Activated T-helper 17 cell treated with anti-CD3 and anti-CD28 coated beads, Interleukin-2, amount 50 U/mL, for 72 hours (primary cell): ENCODE data around the gene WDR83. TPM values are rescaled to one million over a fixed set of nuclear protein-coding genes. Genes with fewer than 3 reads are reported as not detected.
A peak's percentile ranks its signal among the peaks of the same experiment; 100 is the strongest.
"Not testable (repeated sequence)": the region's sequence is repeated elsewhere in the genome, so short reads cannot be mapped to it uniquely, and the experiment has no call there.

Experiments
- ATAC-seq: fragments of 150-1000 bp; cut with Tn5 transposase; replicated peaks from 2 replicates; pipeline ENCODE4 v1.10.0; 2021; ENCODE audit warnings: mild to moderate bottlenecking, moderate library complexity
- H3K27ac Mint-ChIP-seq: one replicate; pipeline ENCODE4 v1.8.0; 2022; ENCODE audit warnings: mixed read lengths
- H3K27me3 Mint-ChIP-seq: one replicate; pipeline ENCODE4 v1.8.0; 2022; ENCODE audit warnings: mixed read lengths
- H3K36me3 Mint-ChIP-seq: one replicate; pipeline ENCODE4 v1.8.0; 2022; ENCODE audit warnings: low read depth, mild to moderate bottlenecking, mixed read lengths
- H3K4me1 Mint-ChIP-seq: one replicate; pipeline ENCODE4 v1.8.0; 2022; ENCODE audit warnings: mixed read lengths
- H3K4me3 Mint-ChIP-seq: one replicate; pipeline ENCODE4 v1.8.0; 2022; ENCODE audit warnings: mild to moderate bottlenecking, mixed read lengths
- H3K9me3 Mint-ChIP-seq: one replicate; pipeline ENCODE4 v1.8.0; 2022; ENCODE audit warnings: mixed read lengths
- total RNA-seq, 2 donors: library from RNA; stranded (reverse); gene quantifications; one replicate each; pipeline ENCODE4 v1.2.3, GENCODE V29; 2022

Gene WDR83
- total RNA-seq, 2 donors from 2014 or later, result 17.7 to 30.4 TPM

DNA sequence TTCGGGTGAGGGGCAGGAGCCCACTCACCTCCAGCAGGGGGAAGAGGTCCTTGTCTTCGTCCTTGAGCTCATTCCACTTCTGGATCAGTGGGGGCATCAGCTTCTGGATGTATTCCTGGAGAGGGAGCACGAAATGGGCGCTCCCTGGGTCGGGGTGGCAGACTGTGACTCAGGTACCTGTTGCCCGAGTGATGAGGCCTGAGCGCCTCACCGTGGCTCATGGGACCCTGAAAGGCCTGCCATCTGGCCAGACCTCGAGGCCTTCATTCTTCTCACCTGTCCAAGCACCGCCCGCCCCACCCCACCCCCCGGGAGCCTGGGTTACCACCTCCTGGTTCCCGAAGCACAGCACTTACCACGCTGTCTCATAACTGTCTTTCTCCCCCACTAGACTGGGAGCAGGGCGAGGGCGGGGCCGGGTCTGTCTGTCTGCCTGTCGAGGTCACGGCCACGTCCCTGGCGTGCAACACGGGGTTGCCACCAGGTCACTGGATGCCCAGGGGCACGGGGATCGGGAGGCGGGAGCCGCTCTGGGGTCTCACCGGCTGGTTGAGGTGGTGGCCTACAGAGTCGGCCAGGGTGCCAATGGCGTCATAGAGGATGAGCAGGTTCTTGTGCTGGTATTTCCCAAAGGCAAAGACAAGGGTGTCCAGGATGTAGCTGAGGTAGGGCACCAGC is 39.2 kb downstream of the WDR83 start:
- Mint-ChIP-seq H3K4me3 (no peak overlapping the region), H3K9me3 (no peaks in the 10 kb centered on the region)

DNA sequence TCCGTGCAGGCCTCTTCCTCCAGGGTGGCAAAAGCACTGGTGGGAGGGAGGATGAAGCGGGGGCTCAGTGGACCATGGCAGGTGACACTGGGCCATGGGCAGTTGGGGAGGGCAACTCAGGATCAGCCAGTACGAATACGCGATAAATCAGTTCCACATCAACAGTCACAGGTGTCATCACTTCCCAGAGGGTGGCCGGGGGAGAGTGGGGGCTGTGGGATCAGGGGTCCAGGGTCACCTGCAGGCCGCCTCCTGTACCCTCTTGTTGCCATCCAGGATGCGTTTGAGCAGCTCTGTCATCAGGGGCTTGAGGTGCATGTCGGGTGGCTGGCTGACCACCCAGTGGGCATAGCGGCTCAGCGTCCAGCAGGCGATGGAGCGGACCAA is 39.7 kb downstream of the WDR83 start:
- Mint-ChIP-seq H3K4me1 (no peaks in the 10 kb centered on the region), H3K36me3 (peaks cover 95% of the 10 kb centered on the region), H3K9me3 (no peaks in the 10 kb centered on the region), H3K27me3 (no peaks in the 10 kb centered on the region), H3K27ac (no peak overlapping the region), H3K4me3 (no peak overlapping the region)
- no peak for ATAC-seq

More for the DNA sequence above, 39.2 kb downstream of the WDR83 start:
- H3K27me3 Mint-ChIP-seq, result no peaks in the 10 kb centered on the region
- no peaks in the 10 kb centered on the region for H3K4me1 Mint-ChIP-seq
- no peak overlapping the region for H3K27ac Mint-ChIP-seq
- ATAC-seq, result no peak
- H3K36me3 Mint-ChIP-seq, result peaks cover 95% of the 10 kb centered on the region

DNA sequence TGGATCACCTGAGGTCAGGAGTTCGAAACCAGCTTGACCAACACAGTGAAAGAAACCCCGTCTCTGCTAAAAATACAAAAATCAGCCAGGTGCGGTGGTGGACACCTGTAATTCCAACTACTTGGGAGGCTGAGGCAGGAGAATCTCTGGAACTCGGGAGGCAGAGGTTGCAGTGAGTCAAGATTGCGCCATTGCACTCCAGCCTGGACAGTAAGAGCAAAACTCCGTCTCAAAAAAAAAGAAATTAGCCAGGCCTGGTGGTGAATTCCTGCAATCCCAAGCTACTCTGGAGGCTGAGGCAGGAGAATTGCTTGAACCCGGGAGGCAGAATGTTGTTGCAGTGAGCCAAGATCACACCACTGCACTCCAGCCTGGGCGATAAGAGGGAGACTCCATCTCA is 42.0 kb downstream of the WDR83 start:
- Mint-ChIP-seq H3K36me3 (peaks cover 96% of the 10 kb centered on the region), H3K4me3 (no peak overlapping the region), H3K9me3 (no peaks in the 10 kb centered on the region), H3K4me1 (no peaks in the 10 kb centered on the region), H3K27me3 (no peaks in the 10 kb centered on the region), H3K27ac (no peak overlapping the region)
- no peak for ATAC-seq

- Mint-ChIP-seq H3K27ac (no peak overlapping the region), H3K4me1 (no peaks in the 10 kb centered on the region), H3K36me3 (peaks cover 93% of the 10 kb centered on the region), H3K27me3 (no peaks in the 10 kb centered on the region), H3K4me3 (no peak overlapping the region), H3K9me3 (no peaks in the 10 kb centered on the region)
- ATAC-seq, result no peak
These were observed 44.6 kb downstream of the WDR83 start for GRCh38 chr19:12711187-12711586.

GRCh38 chr19:12712077-12712476 is 45.5 kb downstream of the WDR83 start:
- H3K9me3 Mint-ChIP-seq, H3K27ac Mint-ChIP-seq, H3K4me3 Mint-ChIP-seq, H3K4me1 Mint-ChIP-seq, H3K27me3 Mint-ChIP-seq, ATAC-seq: not testable (repeated sequence)
- peaks cover 93% of the 10 kb centered on the region for H3K36me3 Mint-ChIP-seq

GRCh38 chr19:12713304-12713703 is 46.7 kb downstream of the WDR83 start:
- not testable (repeated sequence) for H3K4me3 Mint-ChIP-seq, H3K27me3 Mint-ChIP-seq, ATAC-seq, H3K27ac Mint-ChIP-seq, H3K9me3 Mint-ChIP-seq, H3K4me1 Mint-ChIP-seq
- peaks cover 93% of the 10 kb centered on the region for H3K36me3 Mint-ChIP-seq

GRCh38 chr19:12715102-12715501 is 48.5 kb downstream of the WDR83 start:
- Mint-ChIP-seq H3K36me3 (peaks cover 90% of the 10 kb centered on the region), H3K9me3 (no peaks in the 10 kb centered on the region), H3K4me3 (no peak overlapping the region), H3K27me3 (no peaks in the 10 kb centered on the region), H3K4me1 (peaks cover 4% of the 10 kb centered on the region), H3K27ac (no peak overlapping the region)
- ATAC-seq, result no peak

DNA sequence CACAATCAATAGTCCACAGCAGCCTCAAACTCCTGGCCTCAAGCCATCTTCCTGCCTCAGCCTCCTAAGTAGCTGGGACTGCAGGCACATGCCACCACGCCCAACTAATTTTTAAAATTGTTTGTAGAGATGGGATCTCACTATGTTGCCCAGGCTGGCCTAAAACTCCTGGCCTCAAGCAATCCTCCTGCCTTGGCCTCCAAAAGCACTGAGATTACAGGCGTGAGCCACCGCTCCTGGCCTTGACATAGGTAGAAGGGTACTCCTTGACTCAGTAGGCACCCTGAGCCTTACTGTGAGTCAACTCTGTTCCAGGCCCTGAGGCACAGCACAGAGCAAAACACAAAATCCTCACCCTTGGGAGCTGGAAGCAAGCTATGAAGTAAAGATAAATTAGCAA is 49.3 kb downstream of the WDR83 start:
- peaks cover 90% of the 10 kb centered on the region for H3K36me3 Mint-ChIP-seq
- H3K27me3 Mint-ChIP-seq, result no peaks in the 10 kb centered on the region
- no peak overlapping the region for H3K4me3 Mint-ChIP-seq
- H3K9me3 Mint-ChIP-seq, result no peaks in the 10 kb centered on the region
- no peak for ATAC-seq
- no peak overlapping the region for H3K27ac Mint-ChIP-seq
- H3K4me1 Mint-ChIP-seq, result peaks cover 9% of the 10 kb centered on the region

DNA sequence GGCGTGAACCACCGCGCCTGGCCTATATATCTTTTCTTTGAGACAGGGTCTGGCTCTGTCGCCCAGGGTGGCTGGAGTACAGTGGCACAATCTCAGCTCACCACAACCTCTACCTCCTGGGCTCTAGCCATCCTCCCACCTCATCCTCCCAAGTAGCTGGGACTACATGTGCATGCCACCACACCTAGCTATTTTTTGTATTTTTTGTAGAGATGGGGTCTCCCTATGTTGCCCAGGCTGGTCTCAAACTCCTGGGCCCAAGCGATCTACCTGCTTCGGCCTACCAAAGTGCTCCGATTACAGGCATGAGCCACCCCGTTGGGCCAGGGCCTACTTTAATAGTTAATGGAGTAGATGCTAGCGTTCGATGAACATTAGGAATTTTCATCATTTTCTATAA is 53.7 kb downstream of the WDR83 start:
- no peaks in the 10 kb centered on the region for H3K27me3 Mint-ChIP-seq
- peaks cover 77% of the 10 kb centered on the region for H3K36me3 Mint-ChIP-seq
- no peak for ATAC-seq
- H3K9me3 Mint-ChIP-seq, result no peaks in the 10 kb centered on the region
- H3K27ac Mint-ChIP-seq, result peak overlapping the region; percentile 98
- H3K4me1 Mint-ChIP-seq, result peaks cover 22% of the 10 kb centered on the region
- peak overlapping the region; percentile 97 for H3K4me3 Mint-ChIP-seq

- peaks cover 69% of the 10 kb centered on the region for H3K36me3 Mint-ChIP-seq
- H3K9me3 Mint-ChIP-seq, result no peaks in the 10 kb centered on the region
- H3K27me3 Mint-ChIP-seq, result no peaks in the 10 kb centered on the region
- no peak for ATAC-seq
- H3K4me1 Mint-ChIP-seq, result peaks cover 22% of the 10 kb centered on the region
- H3K27ac Mint-ChIP-seq, result peak overlapping the region; percentile 98
- H3K4me3 Mint-ChIP-seq, result peak overlapping the region; percentile 97
These were observed 54.4 kb downstream of the WDR83 start for GRCh38 chr19:12720851-12721655.

DNA sequence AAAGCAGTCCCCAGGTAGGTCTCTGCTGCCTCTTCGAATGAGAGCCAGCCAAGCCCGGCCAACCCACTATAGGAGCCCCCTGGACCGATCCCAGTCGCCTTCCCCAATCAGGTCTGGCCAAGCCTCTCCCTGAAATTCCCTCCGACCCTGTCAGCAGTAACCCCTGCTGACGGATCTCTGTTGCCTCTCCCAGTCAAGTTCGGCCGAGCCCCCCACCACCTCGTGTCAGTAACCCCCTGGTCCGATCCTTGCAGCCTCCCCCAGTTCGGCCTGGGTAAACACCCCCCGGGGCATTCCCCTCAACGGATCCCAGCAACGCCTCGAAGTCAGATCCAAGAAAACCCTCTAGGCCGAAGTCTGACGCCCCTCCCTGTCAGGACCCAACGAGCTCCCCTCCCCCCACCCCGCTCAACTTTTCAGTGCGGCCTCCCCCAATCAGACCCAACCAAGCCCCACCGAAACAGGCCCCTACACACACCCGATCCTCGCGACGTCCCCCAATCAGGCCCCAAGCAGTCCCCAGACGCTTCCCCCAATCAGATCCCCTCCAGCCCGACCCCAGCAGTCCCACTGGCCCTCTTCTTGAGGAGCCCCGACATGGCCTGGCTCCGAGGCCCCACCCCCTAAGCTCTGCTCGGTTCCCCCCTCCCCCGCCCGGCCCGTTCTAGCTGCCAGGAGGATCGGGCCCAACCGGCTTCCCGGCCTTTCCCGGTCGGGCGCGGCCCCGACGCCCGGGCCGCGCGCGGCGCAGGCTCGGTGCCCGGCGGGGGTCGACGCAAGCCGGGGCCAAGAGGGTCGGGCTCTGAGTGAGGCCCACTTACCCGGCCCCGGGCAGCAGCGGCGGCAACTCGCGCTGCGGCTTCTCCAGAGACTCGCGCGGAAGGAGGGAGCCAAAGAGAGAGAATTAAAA is 55.3 kb downstream of the WDR83 start:
- ATAC-seq, result peak; percentile 61
- H3K27me3 Mint-ChIP-seq, result no peaks in the 10 kb centered on the region
- peak overlapping the region; percentile 98 for H3K27ac Mint-ChIP-seq
- H3K4me3 Mint-ChIP-seq, result peak overlapping the region; percentile 97
- peaks cover 67% of the 10 kb centered on the region for H3K36me3 Mint-ChIP-seq
- peaks cover 24% of the 10 kb centered on the region for H3K4me1 Mint-ChIP-seq
- no peaks in the 10 kb centered on the region for H3K9me3 Mint-ChIP-seq

- Mint-ChIP-seq H3K36me3 (peaks cover 65% of the 10 kb centered on the region), H3K27me3 (no peaks in the 10 kb centered on the region), H3K4me1 (peaks cover 24% of the 10 kb centered on the region), H3K27ac (peak overlapping the region; percentile 98), H3K4me3 (peak overlapping the region; percentile 97), H3K9me3 (no peaks in the 10 kb centered on the region)
- peak; percentile 95 for ATAC-seq
These were observed 56.2 kb downstream of the WDR83 start for GRCh38 chr19:12722566-12723380.

- ATAC-seq, result no peak
- Mint-ChIP-seq H3K4me3 (peak overlapping the region; percentile 97), H3K36me3 (peaks cover 65% of the 10 kb centered on the region), H3K9me3 (no peaks in the 10 kb centered on the region), H3K27me3 (no peaks in the 10 kb centered on the region), H3K27ac (peak overlapping the region; percentile 98), H3K4me1 (peaks cover 24% of the 10 kb centered on the region)
These were observed 56.7 kb downstream of the WDR83 start for GRCh38 chr19:12723381-12723640.
